ENCODE measurements around the gene GKN1.

The GKN1 gene

DNA sequence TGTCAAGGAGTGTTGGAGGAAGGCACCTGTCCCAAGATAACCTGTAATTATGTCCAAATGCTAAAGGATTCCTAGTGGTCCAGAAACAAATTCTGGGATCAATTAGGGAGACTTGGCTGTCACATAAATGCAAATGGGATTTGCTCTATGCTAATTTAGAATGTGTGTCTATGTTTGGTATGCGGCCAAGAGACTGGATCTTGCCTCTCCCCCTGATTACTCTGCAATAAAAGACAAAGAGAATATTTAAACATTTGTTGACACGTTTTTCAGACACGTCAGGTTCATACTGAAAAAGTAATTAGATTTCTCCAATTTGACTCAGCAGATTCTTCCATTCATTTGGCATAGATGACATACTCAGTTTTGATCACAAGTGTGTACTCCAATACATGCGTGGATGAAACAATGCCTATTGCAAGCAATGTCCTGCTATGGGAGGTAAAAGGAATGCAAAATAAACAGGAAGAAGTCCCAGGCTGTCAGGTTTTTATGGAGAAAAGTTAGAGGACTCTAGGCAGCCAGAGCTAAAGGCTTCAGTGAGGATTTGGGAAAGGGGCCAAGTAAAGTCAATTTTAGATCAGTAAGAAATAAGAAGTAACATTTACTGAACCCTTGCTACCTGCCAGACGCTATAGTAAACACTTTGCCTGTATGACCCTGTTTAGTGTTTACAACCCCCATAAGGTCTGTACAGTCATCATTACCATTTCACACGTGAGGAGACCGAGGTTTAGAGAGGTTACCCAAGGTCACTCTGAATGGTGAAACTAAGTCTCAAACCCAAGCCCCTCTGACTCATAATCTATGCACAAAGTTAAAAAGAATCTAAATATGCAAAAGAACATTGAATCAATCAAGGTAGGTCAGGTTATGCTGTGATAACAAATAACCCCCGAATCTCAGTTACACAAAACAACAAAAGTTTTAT is 46.3 kb downstream of the GKN1 start:
- H3K27ac ChIP-seq: no peak overlapping the region
- no peaks in the 10 kb centered on the region for H3K4me1 ChIP-seq (ENCODE audit: low read depth, poor library complexity, severe bottlenecking)
- H3K9ac ChIP-seq: no peak overlapping the region
- H3K79me2 ChIP-seq (ENCODE audit: insufficient read depth, low read depth): no peaks in the 10 kb centered on the region
- H2AFZ ChIP-seq (ENCODE audit: low read depth): no peak overlapping the region
- no peak overlapping the region for H3K4me2 ChIP-seq
- no peaks in the 10 kb centered on the region for H4K20me1 ChIP-seq (ENCODE audit: insufficient read depth)
- H3K36me3 ChIP-seq (ENCODE audit: insufficient read depth): no peaks in the 10 kb centered on the region
- no peaks in the 10 kb centered on the region for H3K27me3 ChIP-seq (ENCODE audit: insufficient read depth, low read depth)
- H3K4me3 ChIP-seq (IDR thresholded peaks at IDR 0.05; ENCODE audit: insufficient read depth, low read depth, low read length): no peak overlapping the region
- TF ChIP-seq, protein P1, sequence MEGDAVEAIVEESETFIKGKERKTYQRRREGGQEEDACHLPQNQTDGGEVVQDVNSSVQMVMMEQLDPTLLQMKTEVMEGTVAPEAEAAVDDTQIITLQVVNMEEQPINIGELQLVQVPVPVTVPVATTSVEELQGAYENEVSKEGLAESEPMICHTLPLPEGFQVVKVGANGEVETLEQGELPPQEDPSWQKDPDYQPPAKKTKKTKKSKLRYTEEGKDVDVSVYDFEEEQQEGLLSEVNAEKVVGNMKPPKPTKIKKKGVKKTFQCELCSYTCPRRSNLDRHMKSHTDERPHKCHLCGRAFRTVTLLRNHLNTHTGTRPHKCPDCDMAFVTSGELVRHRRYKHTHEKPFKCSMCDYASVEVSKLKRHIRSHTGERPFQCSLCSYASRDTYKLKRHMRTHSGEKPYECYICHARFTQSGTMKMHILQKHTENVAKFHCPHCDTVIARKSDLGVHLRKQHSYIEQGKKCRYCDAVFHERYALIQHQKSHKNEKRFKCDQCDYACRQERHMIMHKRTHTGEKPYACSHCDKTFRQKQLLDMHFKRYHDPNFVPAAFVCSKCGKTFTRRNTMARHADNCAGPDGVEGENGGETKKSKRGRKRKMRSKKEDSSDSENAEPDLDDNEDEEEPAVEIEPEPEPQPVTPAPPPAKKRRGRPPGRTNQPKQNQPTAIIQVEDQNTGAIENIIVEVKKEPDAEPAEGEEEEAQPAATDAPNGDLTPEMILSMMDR (conservative IDR thresholded peaks at IDR 0.05; ENCODE audit: low read depth, low read length): no peak

DNA sequence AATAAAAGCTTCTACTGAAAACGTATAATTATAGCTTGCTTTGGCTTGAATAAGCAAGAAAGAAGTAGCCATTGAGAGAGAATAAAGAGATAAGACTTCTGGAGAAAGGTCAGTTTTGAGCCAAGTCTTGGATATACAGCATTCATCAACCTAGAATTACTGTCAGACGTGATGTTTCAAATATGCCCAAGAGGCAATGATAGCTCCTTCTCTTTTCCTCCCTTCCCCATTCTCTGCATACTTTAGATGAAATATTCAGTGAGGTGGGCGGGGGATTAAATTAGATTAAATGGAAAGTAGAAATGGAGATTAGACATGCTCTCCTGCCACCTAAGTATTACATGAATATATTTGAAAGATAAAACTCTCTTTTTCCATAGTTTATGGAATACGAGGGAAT is 47.3 kb downstream of the GKN1 start:
- no peak overlapping the region for H3K4me2 ChIP-seq
- H2AFZ ChIP-seq (ENCODE audit: low read depth): no peak overlapping the region
- H3K79me2 ChIP-seq (ENCODE audit: insufficient read depth, low read depth): no peaks in the 10 kb centered on the region
- H3K27ac ChIP-seq: no peak overlapping the region
- no peaks in the 10 kb centered on the region for H3K4me1 ChIP-seq (ENCODE audit: low read depth, poor library complexity, severe bottlenecking)
- no peaks in the 10 kb centered on the region for H3K36me3 ChIP-seq (ENCODE audit: insufficient read depth)
- H3K27me3 ChIP-seq (ENCODE audit: insufficient read depth, low read depth): no peaks in the 10 kb centered on the region
- no peaks in the 10 kb centered on the region for H4K20me1 ChIP-seq (ENCODE audit: insufficient read depth)
- H3K9ac ChIP-seq: no peak overlapping the region
- H3K4me3 ChIP-seq (IDR thresholded peaks at IDR 0.05; ENCODE audit: insufficient read depth, low read depth, low read length): no peak overlapping the region
- TF ChIP-seq, protein P1 (conservative IDR thresholded peaks at IDR 0.05; ENCODE audit: low read depth, low read length): no peak

DNA sequence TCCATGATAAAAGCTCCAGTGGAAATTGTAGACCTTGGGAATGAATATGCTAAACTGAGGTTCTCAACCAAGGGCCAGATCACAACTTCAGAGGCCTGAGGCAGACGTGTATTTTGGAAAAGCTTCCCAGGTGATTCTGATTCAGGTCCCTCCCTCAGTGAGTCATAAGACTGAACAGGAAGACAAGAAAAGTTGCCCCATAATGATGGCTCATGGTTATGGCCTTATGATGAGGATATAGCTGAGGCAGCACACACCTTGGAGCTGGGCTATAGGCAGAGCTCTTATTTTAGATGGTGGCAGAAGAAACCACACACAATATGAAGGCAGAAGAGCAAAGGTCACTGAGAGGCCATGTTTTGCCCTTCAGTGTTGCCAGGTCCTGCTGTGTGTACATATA is 48.1 kb downstream of the GKN1 start:
- Histone ChIP-seq H3K27ac (no peak overlapping the region), H3K36me3 (ENCODE audit: insufficient read depth) (no peaks in the 10 kb centered on the region), H3K4me2 (no peak overlapping the region)

DNA sequence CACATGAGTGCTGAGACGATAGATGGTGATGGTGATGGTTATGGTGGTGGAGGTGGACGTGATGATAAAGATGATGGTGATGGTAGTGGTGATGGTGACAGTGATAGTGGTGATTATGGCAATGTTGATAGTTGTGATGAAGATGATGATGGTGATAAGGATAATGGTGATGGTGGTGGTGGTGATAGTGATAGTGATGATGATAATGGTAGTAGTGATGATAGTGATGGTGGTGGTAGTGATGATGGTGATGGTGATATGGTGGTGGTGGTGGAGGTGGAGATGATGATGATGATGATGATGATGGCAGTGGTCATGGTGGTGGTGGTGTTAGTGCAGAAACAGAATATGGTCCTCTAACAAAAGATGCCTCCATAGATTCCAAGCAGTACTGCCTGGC is 48.8 kb downstream of the GKN1 start:
- Histone ChIP-seq H2AFZ (ENCODE audit: low read depth) (no peak overlapping the region), H3K4me3 (IDR thresholded peaks at IDR 0.05; ENCODE audit: insufficient read depth, low read depth, low read length) (no peak overlapping the region), H4K20me1 (ENCODE audit: insufficient read depth) (no peaks in the 10 kb centered on the region), H3K27me3 (ENCODE audit: insufficient read depth, low read depth) (no peaks in the 10 kb centered on the region), H3K4me2 (no peak overlapping the region), H3K79me2 (ENCODE audit: insufficient read depth, low read depth) (no peaks in the 10 kb centered on the region), H3K4me1 (ENCODE audit: low read depth, poor library complexity, severe bottlenecking) (no peaks in the 10 kb centered on the region), H3K36me3 (ENCODE audit: insufficient read depth) (no peaks in the 10 kb centered on the region), H3K27ac (no peak overlapping the region), H3K9ac (no peak overlapping the region)
- TF ChIP-seq, protein P1 (conservative IDR thresholded peaks at IDR 0.05; ENCODE audit: low read depth, low read length): no peak

More for the DNA sequence above, 48.1 kb downstream of the GKN1 start:
- H3K4me3 ChIP-seq (IDR thresholded peaks at IDR 0.05; ENCODE audit: insufficient read depth, low read depth, low read length): no peak overlapping the region
- H4K20me1 ChIP-seq (ENCODE audit: insufficient read depth): no peaks in the 10 kb centered on the region
- H3K4me1 ChIP-seq (ENCODE audit: low read depth, poor library complexity, severe bottlenecking): no peaks in the 10 kb centered on the region
- H3K27me3 ChIP-seq (ENCODE audit: insufficient read depth, low read depth): no peaks in the 10 kb centered on the region
- TF ChIP-seq, protein P1 (conservative IDR thresholded peaks at IDR 0.05; ENCODE audit: low read depth, low read length): no peak
- H3K9ac ChIP-seq: no peak overlapping the region
- no peak overlapping the region for H2AFZ ChIP-seq (ENCODE audit: low read depth)
- no peaks in the 10 kb centered on the region for H3K79me2 ChIP-seq (ENCODE audit: insufficient read depth, low read depth)
